Neural crest cell (in vitro differentiated cells): ENCODE data around the gene SMIM11. TPM values are rescaled to one million over a fixed set of nuclear protein-coding genes. Genes with fewer than 3 reads are reported as not detected.

Source experiments
- DNase-seq: peaks from one replicate; pipeline ENCODE4 v3.0.0; 2021; ENCODE audit warnings: low read depth, mixed read lengths, low spot score
- H3K27ac Mint-ChIP-seq: one replicate; pipeline ENCODE4 v1.8.0; 2021; ENCODE audit warnings: mild to moderate bottlenecking, mixed read lengths; ENCODE audit not compliant: unreplicated experiment
- H3K27me3 Mint-ChIP-seq: 2 replicates; pipeline ENCODE4 v1.8.0; 2021; ENCODE audit warnings: low read depth, mild to moderate bottlenecking, mixed read lengths
- H3K36me3 Mint-ChIP-seq: 2 replicates; pipeline ENCODE4 v1.8.0; 2021; ENCODE audit warnings: low read depth, mild to moderate bottlenecking, mixed read lengths
- H3K4me1 Mint-ChIP-seq: 2 replicates; pipeline ENCODE4 v1.8.0; 2021; ENCODE audit warnings: mixed read lengths
- H3K4me3 Mint-ChIP-seq: one replicate; pipeline ENCODE4 v1.8.0; 2021; ENCODE audit warnings: mild to moderate bottlenecking, mixed read lengths
- H3K9me3 Mint-ChIP-seq: 2 replicates; pipeline ENCODE4 v1.8.0; 2021; ENCODE audit warnings: mixed read lengths
- CTCF ChIP-seq: fragments of 200-600 bp; sonication (generic); conservative IDR thresholded peaks from 2 replicates; pipeline ENCODE4 v1.5.0; 2021; ENCODE audit warnings: antibody characterized with exemption, mild to moderate bottlenecking
- total RNA-seq: library from RNA; stranded (reverse); gene quantifications from 2 replicates; pipeline ENCODE4 v1.2.1, GENCODE V29; 2021

Gene SMIM11
- total RNA-seq, 1 donor from 2014 or later, result 16.7 TPM

- no peak for TF ChIP-seq CTCF
- H3K4me3 Mint-ChIP-seq, result no peak overlapping the region
- peaks cover 15% of the 10 kb centered on the region for H3K4me1 Mint-ChIP-seq
- no peaks in the 10 kb centered on the region for H3K36me3 Mint-ChIP-seq
- no peaks in the 10 kb centered on the region for H3K27me3 Mint-ChIP-seq
- no peak overlapping the region for H3K27ac Mint-ChIP-seq
- H3K9me3 Mint-ChIP-seq, result no peaks in the 10 kb centered on the region
- no peak for DNase-seq
Measured at GRCh38 chr21:34336245-34336644, 39.1 kb upstream of the SMIM11 start.

DNA sequence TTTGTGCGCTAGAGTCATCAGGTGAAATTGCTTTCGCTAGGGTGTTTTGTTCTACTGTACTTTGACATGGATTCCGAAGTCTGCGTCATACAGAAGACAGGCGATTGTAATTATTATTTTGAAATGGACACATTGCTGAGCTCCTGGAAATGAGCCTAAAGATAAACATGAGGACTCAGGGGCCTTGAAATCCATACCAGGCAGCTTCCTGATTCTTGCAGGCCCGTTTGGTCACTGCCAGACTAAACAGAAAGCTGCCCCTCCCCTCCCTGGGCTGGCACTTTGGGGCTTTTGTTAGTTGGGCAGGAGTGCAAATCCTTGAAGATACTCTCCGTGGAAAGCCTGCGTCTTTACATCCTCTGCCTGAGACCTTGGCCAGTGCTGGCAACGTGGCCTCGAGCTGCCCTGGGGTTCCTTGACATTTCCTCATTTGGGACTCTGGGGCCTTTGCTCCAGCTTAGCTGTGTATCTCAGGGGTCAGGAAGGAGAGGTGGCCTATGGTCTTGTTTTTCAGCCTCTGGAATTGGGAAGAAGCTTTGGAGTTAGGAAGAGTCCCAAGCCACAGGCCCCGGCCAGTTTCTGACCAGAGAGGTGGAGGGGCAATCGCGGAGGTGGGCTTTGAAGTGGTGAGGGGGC lies 38.4 kb upstream of the SMIM11 start:
- Mint-ChIP-seq H3K4me3 (no peak overlapping the region), H3K27ac (no peak overlapping the region), H3K4me1 (peaks cover 15% of the 10 kb centered on the region), H3K27me3 (no peaks in the 10 kb centered on the region), H3K9me3 (no peaks in the 10 kb centered on the region), H3K36me3 (no peaks in the 10 kb centered on the region)
- no peak for DNase-seq
- TF ChIP-seq CTCF, result no peak

GRCh38 chr21:34337741-34338140 lies 37.6 kb upstream of the SMIM11 start:
- Mint-ChIP-seq H3K4me1 (peaks cover 13% of the 10 kb centered on the region), H3K9me3 (no peaks in the 10 kb centered on the region), H3K36me3 (no peaks in the 10 kb centered on the region), H3K4me3 (no peak overlapping the region), H3K27me3 (no peaks in the 10 kb centered on the region), H3K27ac (no peak overlapping the region)
- no peak for DNase-seq
- TF ChIP-seq CTCF, result no peak

DNA sequence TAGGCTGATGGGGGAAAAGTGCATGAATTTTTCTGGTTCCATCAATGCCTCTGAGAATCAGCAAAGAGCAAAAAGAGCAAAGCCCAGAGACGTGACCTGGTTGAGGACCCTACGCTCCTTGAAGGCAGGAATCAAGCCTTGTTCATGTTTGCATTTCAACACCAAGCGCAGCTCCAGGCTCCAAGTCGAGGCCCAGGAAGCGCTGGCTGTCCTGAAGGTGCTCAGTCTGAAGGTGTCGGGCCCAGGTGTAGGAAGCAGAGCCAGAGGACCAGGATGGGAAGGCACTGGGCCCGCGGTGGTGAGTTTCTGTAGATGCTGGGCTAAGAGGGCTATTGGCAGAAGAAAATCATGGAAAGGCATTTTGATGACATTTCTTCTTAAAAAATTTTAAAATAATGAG lies 37.1 kb upstream of the SMIM11 start:
- DNase-seq, result no peak
- H3K36me3 Mint-ChIP-seq, result no peaks in the 10 kb centered on the region

DNA sequence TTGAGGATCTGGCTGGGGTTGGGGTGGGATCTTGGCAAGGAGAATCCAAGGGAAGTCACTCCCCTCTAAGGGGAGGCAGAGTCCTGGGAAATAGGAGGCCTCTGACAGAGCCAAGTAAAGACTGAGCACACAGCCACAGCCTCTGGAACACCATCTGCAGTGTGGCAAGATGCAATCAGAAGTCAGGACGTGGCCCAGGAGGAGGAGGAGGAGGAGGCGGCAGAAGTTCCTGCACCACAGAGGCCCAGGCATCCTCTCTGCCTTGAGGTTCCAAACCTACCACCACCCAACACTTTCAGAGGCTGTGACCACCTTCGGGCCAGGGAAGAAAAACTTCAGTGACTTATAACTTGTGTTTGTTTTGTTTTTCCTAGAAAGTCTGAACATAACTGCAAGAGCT lies 35.2 kb upstream of the SMIM11 start:
- Mint-ChIP-seq H3K4me1 (peaks cover 19% of the 10 kb centered on the region), H3K27me3 (no peaks in the 10 kb centered on the region), H3K36me3 (no peaks in the 10 kb centered on the region), H3K27ac (no peak overlapping the region), H3K4me3 (no peak overlapping the region), H3K9me3 (no peaks in the 10 kb centered on the region)
- no peak for TF ChIP-seq CTCF
- no peak for DNase-seq

More for the DNA sequence above, 37.1 kb upstream of the SMIM11 start:
- Mint-ChIP-seq H3K4me3 (no peak overlapping the region), H3K27me3 (no peaks in the 10 kb centered on the region), H3K4me1 (peaks cover 9% of the 10 kb centered on the region), H3K27ac (no peak overlapping the region), H3K9me3 (no peaks in the 10 kb centered on the region)
- TF ChIP-seq CTCF, result no peak
